Measurements from ENCODE around the gene BCAR3.

BCAR3 gene

GRCh38 chr1:93683234-93683633 is 1.6 kb upstream of the BCAR3 start:
- H3K4me3 ChIP-seq (ENCODE audit: low read depth, low read length) = no peak overlapping the region
- no peak for DNase-seq (ENCODE audit: low read depth)
- in situ Hi-C loops (cut with HindIII; ENCODE audit: low sequenced_read_pairs) = no loop called here
- no peak for TF ChIP-seq CTCF (IDR thresholded peaks at IDR 0.05; ENCODE audit: low read depth, low read length, missing control alignments)

- H3K4me3 ChIP-seq (ENCODE audit: low read depth, low read length) = peak overlapping the region; percentile 84
- no peak for DNase-seq (ENCODE audit: low read depth)
- no peak for TF ChIP-seq CTCF (IDR thresholded peaks at IDR 0.05; ENCODE audit: low read depth, low read length, missing control alignments)
- in situ Hi-C loops (cut with HindIII; ENCODE audit: low sequenced_read_pairs) = no loop called here
Observed at GRCh38 chr1:93681989-93682412, 364 bp upstream of the BCAR3 start.

GRCh38 chr1:93680420-93681100 is 1.1 kb downstream of the BCAR3 start:
- peak overlapping the region; percentile 84 for H3K4me3 ChIP-seq (ENCODE audit: low read depth, low read length)
- DNase-seq (ENCODE audit: low read depth) = no peak
- in situ Hi-C loops (cut with HindIII; ENCODE audit: low sequenced_read_pairs) = no loop called here
- peak; percentile 72 for TF ChIP-seq CTCF (IDR thresholded peaks at IDR 0.05; ENCODE audit: low read depth, low read length, missing control alignments)

- TF ChIP-seq CTCF (IDR thresholded peaks at IDR 0.05; ENCODE audit: low read depth, low read length, missing control alignments) = no peak
- DNase-seq (ENCODE audit: low read depth) = no peak
- peak overlapping the region; percentile 84 for H3K4me3 ChIP-seq (ENCODE audit: low read depth, low read length)
- in situ Hi-C loops (cut with HindIII; ENCODE audit: low sequenced_read_pairs) = no loop called here
Observed at GRCh38 chr1:93680076-93680419, 1.6 kb downstream of the BCAR3 start.

- in situ Hi-C loops (cut with HindIII; ENCODE audit: low sequenced_read_pairs) = no loop called here
- H3K4me3 ChIP-seq (ENCODE audit: low read depth, low read length) = peak overlapping the region; percentile 84
- no peak for DNase-seq (ENCODE audit: low read depth)
- no peak for TF ChIP-seq CTCF (IDR thresholded peaks at IDR 0.05; ENCODE audit: low read depth, low read length, missing control alignments)
Observed at GRCh38 chr1:93679546-93679945, 2.1 kb downstream of the BCAR3 start.

- in situ Hi-C loops (cut with HindIII; ENCODE audit: low sequenced_read_pairs) = no loop called here
- no peak overlapping the region for H3K4me3 ChIP-seq (ENCODE audit: low read depth, low read length)
- no peak for DNase-seq (ENCODE audit: low read depth)
- no peak for TF ChIP-seq CTCF (IDR thresholded peaks at IDR 0.05; ENCODE audit: low read depth, low read length, missing control alignments)
Observed at GRCh38 chr1:93678946-93679480, 2.6 kb downstream of the BCAR3 start.
